Nephron progenitor cell (in vitro differentiated cells): Measurements from ENCODE around the gene LELP1.

Experiments used
- DNase-seq: peaks from one replicate; pipeline ENCODE4 v3.0.0; 2021
- H3K27ac Mint-ChIP-seq: 2 replicates; pipeline ENCODE4 v1.8.0; 2021; ENCODE audit warnings: mild to moderate bottlenecking, moderate library complexity, mixed read lengths
- H3K27me3 Mint-ChIP-seq: 2 replicates; pipeline ENCODE4 v1.8.0; 2021; ENCODE audit warnings: mild to moderate bottlenecking, low read depth, mixed read lengths; ENCODE audit not compliant: poor library complexity
- H3K36me3 Mint-ChIP-seq: 2 replicates; pipeline ENCODE4 v1.8.0; 2021; ENCODE audit warnings: low read depth, mixed read lengths
- H3K4me1 Mint-ChIP-seq: 2 replicates; pipeline ENCODE4 v1.8.0; 2021; ENCODE audit warnings: mixed read lengths
- H3K4me3 Mint-ChIP-seq: 2 replicates; pipeline ENCODE4 v1.8.0; 2021; ENCODE audit warnings: mild to moderate bottlenecking, moderate library complexity, mixed read lengths
- H3K9me3 Mint-ChIP-seq: 2 replicates; pipeline ENCODE4 v1.8.0; 2021; ENCODE audit warnings: mild to moderate bottlenecking, moderate library complexity, mixed read lengths
- TF ChIP-seq, protein P1 (sequence below): fragments of 200-600 bp; sonication (generic); IDR thresholded peaks from 2 replicates; pipeline ENCODE4 v1.5.0; 2021; ENCODE audit warnings: antibody characterized with exemption

The LELP1 gene

DNA sequence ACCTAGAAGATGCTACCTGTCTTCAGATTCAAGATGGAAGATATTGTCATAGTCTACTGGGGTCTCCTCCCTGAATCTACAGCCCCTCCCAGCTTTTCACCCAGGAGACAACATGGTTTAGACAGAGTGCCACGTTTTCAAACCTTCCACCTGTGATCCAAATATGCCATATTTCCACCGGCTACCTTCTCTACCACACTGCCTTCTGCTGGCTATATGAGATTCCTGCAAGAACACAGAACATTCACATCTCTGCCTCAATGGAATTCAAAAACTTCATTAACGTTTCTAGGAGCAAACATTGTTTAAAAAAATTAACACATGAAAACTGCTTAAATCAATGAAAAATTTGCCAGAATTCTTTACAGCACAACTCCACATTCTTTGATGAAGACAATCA lies 12.9 kb upstream of the LELP1 start:
- H3K9me3 Mint-ChIP-seq: peaks cover 23% of the 10 kb centered on the region
- TF ChIP-seq, protein P1, sequence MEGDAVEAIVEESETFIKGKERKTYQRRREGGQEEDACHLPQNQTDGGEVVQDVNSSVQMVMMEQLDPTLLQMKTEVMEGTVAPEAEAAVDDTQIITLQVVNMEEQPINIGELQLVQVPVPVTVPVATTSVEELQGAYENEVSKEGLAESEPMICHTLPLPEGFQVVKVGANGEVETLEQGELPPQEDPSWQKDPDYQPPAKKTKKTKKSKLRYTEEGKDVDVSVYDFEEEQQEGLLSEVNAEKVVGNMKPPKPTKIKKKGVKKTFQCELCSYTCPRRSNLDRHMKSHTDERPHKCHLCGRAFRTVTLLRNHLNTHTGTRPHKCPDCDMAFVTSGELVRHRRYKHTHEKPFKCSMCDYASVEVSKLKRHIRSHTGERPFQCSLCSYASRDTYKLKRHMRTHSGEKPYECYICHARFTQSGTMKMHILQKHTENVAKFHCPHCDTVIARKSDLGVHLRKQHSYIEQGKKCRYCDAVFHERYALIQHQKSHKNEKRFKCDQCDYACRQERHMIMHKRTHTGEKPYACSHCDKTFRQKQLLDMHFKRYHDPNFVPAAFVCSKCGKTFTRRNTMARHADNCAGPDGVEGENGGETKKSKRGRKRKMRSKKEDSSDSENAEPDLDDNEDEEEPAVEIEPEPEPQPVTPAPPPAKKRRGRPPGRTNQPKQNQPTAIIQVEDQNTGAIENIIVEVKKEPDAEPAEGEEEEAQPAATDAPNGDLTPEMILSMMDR: no peak
- H3K27ac Mint-ChIP-seq: no peak overlapping the region
- DNase-seq: no peak
- no peaks in the 10 kb centered on the region for H3K4me1 Mint-ChIP-seq
- H3K27me3 Mint-ChIP-seq: peaks cover 3% of the 10 kb centered on the region
- no peaks in the 10 kb centered on the region for H3K36me3 Mint-ChIP-seq
- H3K4me3 Mint-ChIP-seq: no peak overlapping the region

DNA sequence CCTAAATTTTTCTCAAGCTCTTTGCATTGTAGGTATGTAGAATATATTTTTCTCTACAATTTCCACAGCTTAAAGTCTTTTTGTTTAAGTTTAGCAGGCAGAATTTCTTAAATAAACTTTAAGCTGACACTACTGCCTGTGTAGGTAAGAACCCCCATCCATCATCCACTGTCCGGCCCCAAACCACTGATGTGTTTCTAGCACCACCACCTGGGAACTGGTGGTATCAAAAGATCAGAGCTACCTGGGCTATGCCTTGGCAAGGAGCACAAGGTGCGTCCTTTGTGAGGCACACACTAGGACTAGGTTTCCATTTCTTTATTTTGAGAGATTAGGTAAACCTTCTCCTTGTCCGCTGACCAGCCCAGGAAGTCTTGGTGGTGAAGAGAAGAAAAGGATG lies 10.5 kb upstream of the LELP1 start:
- H3K9me3 Mint-ChIP-seq: peaks cover 14% of the 10 kb centered on the region
- peak; percentile 46 for DNase-seq
- TF ChIP-seq, protein P1: peak; percentile 34
- H3K4me3 Mint-ChIP-seq: no peak overlapping the region
- peaks cover 6% of the 10 kb centered on the region for H3K27me3 Mint-ChIP-seq
- no peaks in the 10 kb centered on the region for H3K36me3 Mint-ChIP-seq
- no peak overlapping the region for H3K27ac Mint-ChIP-seq
- H3K4me1 Mint-ChIP-seq: no peaks in the 10 kb centered on the region

DNA sequence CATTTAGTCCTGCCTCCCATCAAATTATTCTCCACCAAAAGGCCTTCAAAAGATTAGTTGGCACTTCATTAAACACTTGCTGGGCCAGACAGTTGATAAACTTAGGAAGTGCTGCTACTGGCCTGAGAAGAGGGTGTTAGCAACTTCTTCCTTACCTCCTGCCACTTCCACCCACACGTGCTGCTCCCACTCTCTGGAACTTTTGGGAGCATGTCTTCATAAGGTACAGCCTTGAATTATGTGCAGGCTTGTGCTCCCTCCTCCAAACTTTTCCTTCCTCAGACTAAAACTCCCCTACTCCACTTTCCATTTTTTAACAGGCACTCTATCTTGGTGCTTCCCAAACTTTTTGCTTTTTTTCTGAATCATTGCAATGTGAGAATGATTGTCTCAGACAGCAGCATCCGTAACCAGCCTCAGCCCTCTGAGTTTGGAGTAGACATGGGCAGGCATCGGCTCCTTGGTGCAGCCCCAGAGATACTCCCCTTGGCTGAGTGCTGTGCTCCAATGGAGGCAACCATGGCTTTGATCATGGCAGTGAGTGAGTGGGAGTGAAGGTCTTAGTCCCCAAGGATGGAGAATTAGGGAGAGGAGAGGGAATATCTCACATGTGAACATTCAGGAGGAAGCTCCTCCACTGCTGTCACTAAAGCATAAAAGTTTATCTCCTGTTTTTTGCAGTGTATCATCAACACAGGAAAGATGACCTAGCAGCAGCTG lies 8.7 kb upstream of the LELP1 start:
- Mint-ChIP-seq H3K4me1 (no peaks in the 10 kb centered on the region), H3K27me3 (peaks cover 6% of the 10 kb centered on the region), H3K9me3 (peaks cover 21% of the 10 kb centered on the region), H3K36me3 (no peaks in the 10 kb centered on the region), H3K27ac (no peak overlapping the region), H3K4me3 (no peak overlapping the region)
- TF ChIP-seq, protein P1: no peak
- DNase-seq: no peak

DNA sequence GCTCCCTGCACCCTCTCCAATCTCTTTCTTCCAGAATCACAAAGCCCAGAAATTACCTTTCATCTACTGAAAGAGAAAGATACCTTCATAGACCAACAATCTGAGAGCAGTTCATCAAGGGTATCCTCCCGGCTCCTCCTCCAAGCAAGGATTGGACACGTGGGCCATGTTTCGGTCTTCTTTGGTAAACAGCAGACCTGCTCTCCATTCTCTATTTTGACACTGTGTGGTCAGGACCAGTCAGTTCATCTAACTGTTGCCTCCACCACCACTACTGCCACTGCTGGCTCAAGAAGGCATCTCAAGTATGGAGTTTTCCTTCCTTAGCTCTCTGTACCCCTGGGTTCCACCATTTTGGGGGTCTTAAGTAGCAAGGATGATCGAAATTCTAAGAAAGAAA lies 8.0 kb upstream of the LELP1 start:
- no peaks in the 10 kb centered on the region for H3K36me3 Mint-ChIP-seq
- no peak overlapping the region for H3K4me3 Mint-ChIP-seq
- DNase-seq: no peak
- H3K27me3 Mint-ChIP-seq: peaks cover 9% of the 10 kb centered on the region
- H3K27ac Mint-ChIP-seq: no peak overlapping the region
- TF ChIP-seq, protein P1: no peak
- no peaks in the 10 kb centered on the region for H3K4me1 Mint-ChIP-seq
- H3K9me3 Mint-ChIP-seq: peaks cover 27% of the 10 kb centered on the region

DNA sequence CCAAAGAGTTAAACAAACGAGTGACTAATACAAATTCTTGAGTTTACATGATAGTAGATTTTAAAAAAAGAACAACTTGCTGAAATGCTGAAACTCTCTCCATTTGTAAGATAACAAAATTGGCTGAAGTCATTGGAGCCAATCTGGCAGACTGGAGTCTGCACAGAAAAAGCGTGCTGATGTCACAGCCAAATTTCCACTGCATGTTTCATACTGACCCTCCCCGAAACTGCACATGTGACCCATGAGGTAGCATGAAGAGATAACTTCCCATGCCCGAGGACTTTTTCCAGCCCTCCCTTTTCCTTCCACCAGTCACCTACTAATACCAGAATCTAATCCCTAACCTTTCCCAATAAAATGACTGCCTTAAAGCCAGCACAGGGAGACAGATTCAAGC lies 1.2 kb upstream of the LELP1 start:
- Mint-ChIP-seq H3K36me3 (no peaks in the 10 kb centered on the region), H3K27me3 (peaks cover 11% of the 10 kb centered on the region), H3K4me1 (no peaks in the 10 kb centered on the region), H3K4me3 (no peak overlapping the region), H3K9me3 (peaks cover 46% of the 10 kb centered on the region), H3K27ac (no peak overlapping the region)
- DNase-seq: no peak
- TF ChIP-seq, protein P1: no peak

DNA sequence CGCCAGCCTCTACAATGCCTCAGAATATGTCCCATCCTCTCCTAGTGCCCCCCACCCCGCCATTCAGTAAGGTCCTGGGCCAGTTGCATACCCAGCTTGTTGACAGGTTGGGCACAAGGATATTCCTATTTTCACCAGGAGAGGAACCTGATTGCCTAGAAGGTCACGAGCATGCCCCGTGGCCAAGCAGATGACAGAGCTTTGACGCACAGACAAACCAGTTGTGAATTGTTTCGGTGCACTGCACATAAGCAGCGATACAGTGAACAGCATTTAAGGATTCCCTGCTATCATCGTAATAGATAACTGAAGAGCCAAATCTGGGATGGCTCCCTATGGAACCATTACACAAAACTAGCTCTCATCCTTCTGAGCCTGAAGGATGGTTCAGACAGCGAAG lies 3.4 kb downstream of the LELP1 start:
- TF ChIP-seq, protein P1: no peak
- Mint-ChIP-seq H3K36me3 (no peaks in the 10 kb centered on the region), H3K4me1 (peaks cover 13% of the 10 kb centered on the region), H3K4me3 (no peak overlapping the region), H3K27ac (no peak overlapping the region), H3K27me3 (peaks cover 8% of the 10 kb centered on the region), H3K9me3 (peaks cover 46% of the 10 kb centered on the region)
- no peak for DNase-seq
